PC-9 (cell line): ENCODE measurements around the gene BMP3. TPM values are rescaled to one million over a fixed set of nuclear protein-coding genes. Genes with fewer than 3 reads are reported as not detected.

ENCODE experiments used
- BruUV-seq: library from RNA; stranded (reverse); fragments of 400-500 nt; replicated peaks from 2 replicates; lab custom pipeline; 2021; lab: Mats Ljungman, UMichigan
- CTCF ChIA-PET: fragments of 300-600 bp; sonication (Branson Sonifier 250); formaldehyde crosslinking; loops from one replicate; lab custom pipeline; 2022; ENCODE audit warnings: antibody characterized with exemption; lab: Charles Lee
- POLR2A ChIA-PET: fragments of 300-600 bp; sonication (Branson Sonifier 250); formaldehyde crosslinking; loops from one replicate; lab custom pipeline; 2022; ENCODE audit warnings: antibody characterized with exemption; ENCODE audit not compliant: unreplicated experiment; lab: Charles Lee
- DNase-seq, 2 experiments: peaks; one replicate each; pipeline versions ENCODE4 v3.0.0 to v3.0.0-alpha.2; 2015 to 2022; ENCODE audit warnings: mixed read lengths in 1 of 2
- H2AFZ ChIP-seq: fragments of 200-600 bp; sonication (generic); 2 replicates; pipeline ENCODE4 v1.8.1; 2017; ENCODE audit warnings: antibody characterized with exemption
- H3F3A ChIP-seq: fragments of 200-600 bp; sonication (generic); 2 replicates; pipeline ENCODE4 v1.8.1; 2017; ENCODE audit warnings: antibody characterized with exemption, mild to moderate bottlenecking, low read depth; ENCODE audit not compliant: insufficient read depth
- H3K27ac ChIP-seq: fragments of 200-600 bp; sonication (generic); 2 replicates; pipeline ENCODE4 v1.6.1; 2016; ENCODE audit warnings: mixed run types
- H3K27me3 ChIP-seq: fragments of 200-600 bp; sonication (generic); 2 replicates; pipeline ENCODE4 v1.6.1; 2016; ENCODE audit warnings: low read depth, mixed run types; ENCODE audit not compliant: insufficient read depth
- H3K36me3 ChIP-seq: fragments of 200-600 bp; sonication (generic); 2 replicates; pipeline ENCODE4 v1.6.1; 2016; ENCODE audit warnings: low read depth, mixed run types
- H3K4me1 ChIP-seq: fragments of 200-600 bp; sonication (generic); replicated peaks from 2 replicates; pipeline ENCODE4 v1.6.1; 2016; ENCODE audit warnings: mixed run types; ENCODE audit not compliant: insufficient read depth
- H3K4me2 ChIP-seq: fragments of 200-600 bp; sonication (generic); 2 replicates; pipeline ENCODE4 v1.6.1; 2017; ENCODE audit warnings: mixed run types
- H3K4me3 ChIP-seq: fragments of 200-600 bp; sonication (generic); 2 replicates; pipeline ENCODE4 v1.6.1; 2016; ENCODE audit warnings: mixed run types
- H3K79me2 ChIP-seq: fragments of 200-600 bp; sonication (generic); 2 replicates; pipeline ENCODE4 v1.6.1; 2017; ENCODE audit warnings: low read depth, mixed run types
- H3K9me2 ChIP-seq: fragments of 200-600 bp; sonication (generic); 2 replicates; pipeline ENCODE4 v1.8.1; 2017; ENCODE audit warnings: mild to moderate bottlenecking; ENCODE audit not compliant: insufficient read depth
- H3K9me3 ChIP-seq: fragments of 200-600 bp; sonication (generic); 2 replicates; pipeline ENCODE4 v1.8.1; 2016; ENCODE audit warnings: low read depth; ENCODE audit not compliant: insufficient read depth
- H4K20me1 ChIP-seq: fragments of 200-600 bp; sonication (generic); 2 replicates; pipeline ENCODE4 v1.8.1; 2017; ENCODE audit not compliant: insufficient read depth
- CTCF ChIP-seq: fragments of 200-600 bp; sonication (generic); conservative IDR thresholded peaks from 2 replicates; pipeline ENCODE4 v1.6.1; 2017; ENCODE audit warnings: mixed run types, antibody characterized with exemption, mild to moderate bottlenecking, moderate library complexity
- EZH2 ChIP-seq: fragments of 200-600 bp; sonication (generic); IDR thresholded peaks from 2 replicates; pipeline ENCODE4 v1.8.0; 2017; ENCODE audit warnings: antibody characterized with exemption, low read depth
- intact Hi-C: fragments of 100-400 bp; cut with micrococcal nuclease; formaldehyde crosslinking; loops from one replicate; pipeline ENCODE4 v1.10.0; 2022; ENCODE audit not compliant: unreplicated experiment
- total RNA-seq: library from RNA; stranded (reverse); gene quantifications from 2 replicates; pipeline ENCODE4 v1.2.3, GENCODE V29; 2021

Gene BMP3
- total RNA-seq, 1 experiment from 2014 or later = 0.41 TPM

DNA sequence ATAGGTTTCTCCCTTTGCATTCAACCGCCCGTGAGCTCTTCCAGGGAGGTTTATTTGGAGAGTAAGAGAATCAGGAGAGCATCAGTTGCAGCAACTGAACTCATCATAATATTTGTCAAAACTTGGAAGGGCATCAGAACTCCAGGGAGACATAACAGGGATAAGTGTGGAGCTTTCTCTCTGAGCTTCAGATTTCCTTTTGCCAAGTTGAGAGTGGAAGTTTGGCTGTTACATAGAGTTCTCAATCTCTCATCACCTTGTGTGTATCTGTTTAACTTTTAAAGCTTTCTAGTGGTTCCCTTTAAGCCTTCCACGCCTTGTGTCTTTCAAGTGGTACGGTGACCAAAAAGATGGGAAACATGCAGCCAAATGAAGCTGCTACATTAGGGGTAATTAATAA, 18.8 kb downstream of the BMP3 start:
- Histone ChIP-seq H3K9me3 (no peaks in the 10 kb centered on the region), H3K27me3 (no peaks in the 10 kb centered on the region), H3K79me2 (no peaks in the 10 kb centered on the region), H3F3A (no peaks in the 10 kb centered on the region), H3K36me3 (no peaks in the 10 kb centered on the region), H4K20me1 (no peaks in the 10 kb centered on the region), H2AFZ (no peak overlapping the region), H3K4me1 (no peaks in the 10 kb centered on the region), H3K27ac (no peak overlapping the region), H3K9me2 (no peaks in the 10 kb centered on the region), H3K4me2 (no peak overlapping the region), H3K4me3 (no peak overlapping the region)
- intact Hi-C loops = no loop called here
- no peak for DNase-seq
- no peak for TF ChIP-seq CTCF
- BruUV-seq = no TSS peak
- POLR2A ChIA-PET = no interaction called here
- CTCF ChIA-PET = no interaction called here

GRCh38 chr4:81049907-81050306, 19.4 kb downstream of the BMP3 start:
- H3K4me3 ChIP-seq = no peak overlapping the region
- no peaks in the 10 kb centered on the region for H3K27me3 ChIP-seq
- no peaks in the 10 kb centered on the region for H3K9me3 ChIP-seq
- intact Hi-C loops = loop anchor here (5.0 kb wide), 1 partner anchor 833 kb away; no protein-coding TSS in a partner anchor
- ChIA-PET POLR2A (no interaction called here), CTCF (no interaction called here)
- no peak overlapping the region for H3K27ac ChIP-seq
- no peaks in the 10 kb centered on the region for H3K79me2 ChIP-seq
- no peaks in the 10 kb centered on the region for H3F3A ChIP-seq
- TF ChIP-seq EZH2 (no peak), CTCF (no peak)
- H2AFZ ChIP-seq = no peak overlapping the region
- H3K4me1 ChIP-seq = no peaks in the 10 kb centered on the region
- H3K9me2 ChIP-seq = no peaks in the 10 kb centered on the region
- no peak for DNase-seq
- no peaks in the 10 kb centered on the region for H4K20me1 ChIP-seq
- H3K4me2 ChIP-seq = no peak overlapping the region
- BruUV-seq = no TSS peak
- H3K36me3 ChIP-seq = no peaks in the 10 kb centered on the region

DNA sequence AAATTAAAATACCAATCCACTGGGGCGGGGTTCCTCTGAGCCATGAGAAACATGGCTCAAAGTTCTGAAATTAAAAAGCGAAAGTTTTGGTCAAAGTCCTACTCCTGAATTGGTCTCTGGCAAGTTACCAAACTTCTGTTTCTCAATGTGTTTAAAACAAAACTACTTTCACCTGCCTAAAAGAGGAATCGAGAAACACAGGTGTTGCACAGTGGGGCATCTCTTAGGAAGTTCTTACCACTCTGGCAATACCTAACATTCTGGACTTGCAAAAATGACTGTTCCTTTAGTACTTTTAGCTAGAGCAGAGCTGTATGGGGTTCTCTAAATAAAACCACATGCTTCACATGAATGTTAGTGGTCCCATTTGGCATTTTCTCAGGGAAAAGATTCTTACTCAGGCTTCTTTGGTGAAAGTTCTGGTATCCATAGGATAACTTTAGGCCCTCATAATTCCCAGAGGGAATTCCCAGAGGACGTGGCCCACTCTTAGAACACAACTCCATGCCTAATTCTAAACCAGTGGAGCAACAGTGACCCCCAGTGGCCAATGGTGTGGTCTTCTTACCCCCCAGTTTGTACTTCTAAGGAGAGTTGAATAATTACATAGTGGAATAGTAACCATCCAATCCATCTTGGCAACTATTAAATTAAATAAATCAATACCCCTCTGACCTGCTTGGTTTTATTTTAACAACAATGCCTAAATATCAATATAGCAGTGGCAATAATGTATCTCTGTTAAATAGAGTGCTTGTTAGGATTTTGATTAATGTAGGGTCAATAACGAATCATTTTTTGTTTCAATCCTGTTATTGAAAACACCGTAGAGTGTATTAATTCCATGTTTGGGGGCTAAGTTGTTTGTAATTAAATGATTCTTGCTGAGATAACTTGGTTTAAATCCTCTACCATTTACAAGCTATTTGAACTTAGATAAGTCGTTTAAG, 21.9 kb downstream of the BMP3 start:
- intact Hi-C loops = loop anchor here (1.0 to 5.0 kb wide), 3 partner anchors 686 to 835 kb away; no protein-coding TSS in a partner anchor
- POLR2A ChIA-PET = no interaction called here
- no TSS peak for BruUV-seq
- DNase-seq = peak; percentile 44 to 46
- Histone ChIP-seq H2AFZ (0 out of 2 replicates have a peak overlapping the region, but pooled peaks have one; percentile 52), H3K27ac (no peak overlapping the region), H3K4me2 (no peak overlapping the region), H3K27me3 (no peaks in the 10 kb centered on the region), H3K4me1 (no peaks in the 10 kb centered on the region), H3K79me2 (no peaks in the 10 kb centered on the region), H3F3A (no peaks in the 10 kb centered on the region), H4K20me1 (no peaks in the 10 kb centered on the region), H3K36me3 (no peaks in the 10 kb centered on the region), H3K4me3 (no peak overlapping the region), H3K9me2 (no peaks in the 10 kb centered on the region), H3K9me3 (no peaks in the 10 kb centered on the region)
- CTCF ChIA-PET = interaction anchor here (1.5 kb wide), 1 partner anchor 15 kb away, joined by 4 read pairs; no protein-coding TSS in a partner anchor
- TF ChIP-seq EZH2 (no peak), CTCF (peak; percentile 76)
